NCI-H748 (cell line): ENCODE measurements around the gene ZBTB16.

Experiments used
- DNase-seq: peaks from one replicate; lab custom pipeline; 2025; ENCODE audit not compliant: unreplicated experiment; lab: John Stamatoyannopoulos, UW

ZBTB16 gene

GRCh38 chr11:114272311-114272710 lies 212.8 kb downstream of the ZBTB16 start:
- DNase-seq, result no peak

DNA sequence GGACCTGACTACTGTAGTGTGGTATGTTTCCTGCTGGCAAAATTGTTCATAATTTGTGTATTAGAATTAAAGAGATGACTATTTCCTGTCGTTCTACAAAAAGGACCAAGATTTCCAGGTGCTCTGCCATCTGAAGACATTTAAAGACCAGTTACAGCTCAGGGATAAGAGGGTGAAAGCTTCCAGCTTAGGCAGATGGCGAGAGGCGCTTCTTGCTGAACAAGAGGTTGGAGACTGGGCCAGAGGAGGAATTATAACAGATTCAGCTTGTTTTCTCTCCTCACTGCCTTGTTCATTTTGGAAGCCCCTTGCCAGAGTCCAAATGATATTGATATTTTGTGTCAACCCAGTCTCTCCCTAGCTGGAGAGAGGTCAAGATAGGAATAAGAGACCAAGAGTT lies 213.6 kb downstream of the ZBTB16 start:
- no peak for DNase-seq

- DNase-seq, result no peak
Measured at GRCh38 chr11:114273890-114274635, 214.6 kb downstream of the ZBTB16 start.

DNA sequence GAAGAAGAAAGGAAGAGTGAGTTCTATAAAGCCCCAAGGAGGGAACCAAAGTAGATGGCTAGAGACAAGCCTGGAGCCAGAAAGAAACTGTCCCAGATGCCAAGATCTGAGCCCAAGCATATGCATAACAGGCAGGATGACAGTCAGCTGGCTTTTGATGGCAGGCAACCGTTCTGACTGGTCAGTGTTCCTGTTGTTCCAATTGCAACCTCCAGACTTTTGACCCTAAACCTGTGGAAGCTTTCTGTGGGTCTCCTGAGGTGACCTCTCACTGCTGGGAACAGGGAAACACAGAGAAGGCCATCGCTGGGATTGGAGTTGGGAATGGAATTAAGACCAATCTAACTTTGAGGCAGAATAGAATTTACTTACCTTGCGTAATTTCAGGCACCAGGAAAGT lies 215.1 kb downstream of the ZBTB16 start:
- no peak for DNase-seq

- no peak for DNase-seq
Measured at GRCh38 chr11:114275280-114275679, 215.8 kb downstream of the ZBTB16 start.

DNA sequence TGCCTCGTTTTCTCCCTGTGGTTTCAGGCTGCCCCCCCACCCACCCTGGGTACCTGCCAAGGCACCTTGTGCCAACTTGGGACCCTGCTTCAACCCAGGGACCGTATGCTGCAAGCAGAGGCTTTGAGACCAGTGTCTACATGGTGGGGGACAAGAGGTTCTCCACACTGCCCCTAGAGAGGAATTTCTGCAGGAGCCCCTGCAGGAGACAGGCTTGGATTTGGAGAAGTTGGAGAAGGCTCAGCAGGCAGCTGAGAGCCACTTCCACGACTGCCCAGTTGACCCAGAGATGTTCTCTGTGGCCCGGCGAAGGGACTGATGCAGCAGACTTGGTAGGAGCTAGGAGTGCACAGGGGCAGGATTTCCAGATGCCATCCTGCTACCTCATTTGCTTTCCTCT lies 216.6 kb downstream of the ZBTB16 start:
- DNase-seq, result no peak

DNA sequence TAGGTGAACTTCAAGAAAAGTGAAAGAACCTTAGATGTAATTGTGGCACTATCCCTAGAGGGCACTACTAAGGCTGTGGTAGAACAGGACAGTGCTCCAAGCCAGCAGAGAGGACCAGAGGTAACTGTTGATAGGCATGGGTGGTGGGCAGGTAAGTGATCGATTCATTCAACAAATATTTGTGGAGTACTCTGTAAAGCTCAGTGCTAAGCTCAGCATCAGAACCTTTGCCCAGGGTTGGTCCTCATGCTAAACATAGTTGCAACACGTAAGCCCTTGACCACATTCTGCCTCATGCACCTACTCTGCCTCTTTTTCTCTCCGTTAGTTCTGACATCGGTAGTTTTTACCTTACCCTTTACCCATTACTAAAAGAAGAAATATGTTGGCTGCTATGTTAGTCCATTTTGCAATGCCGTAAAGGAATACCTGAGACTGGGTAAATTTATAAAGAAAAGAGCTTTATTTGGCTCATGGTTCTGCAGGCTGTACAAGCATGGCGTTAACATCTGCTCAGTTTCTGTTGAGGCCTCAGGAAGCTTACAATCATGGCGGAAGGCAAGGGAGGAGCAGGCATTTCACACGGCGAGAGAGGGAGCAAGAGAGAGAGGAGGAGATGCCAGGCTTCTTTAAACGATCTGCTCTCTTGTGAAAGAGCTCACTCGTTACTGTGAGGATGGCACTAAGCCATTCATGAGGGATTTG lies 218.3 kb downstream of the ZBTB16 start:
- no peak for DNase-seq

DNA sequence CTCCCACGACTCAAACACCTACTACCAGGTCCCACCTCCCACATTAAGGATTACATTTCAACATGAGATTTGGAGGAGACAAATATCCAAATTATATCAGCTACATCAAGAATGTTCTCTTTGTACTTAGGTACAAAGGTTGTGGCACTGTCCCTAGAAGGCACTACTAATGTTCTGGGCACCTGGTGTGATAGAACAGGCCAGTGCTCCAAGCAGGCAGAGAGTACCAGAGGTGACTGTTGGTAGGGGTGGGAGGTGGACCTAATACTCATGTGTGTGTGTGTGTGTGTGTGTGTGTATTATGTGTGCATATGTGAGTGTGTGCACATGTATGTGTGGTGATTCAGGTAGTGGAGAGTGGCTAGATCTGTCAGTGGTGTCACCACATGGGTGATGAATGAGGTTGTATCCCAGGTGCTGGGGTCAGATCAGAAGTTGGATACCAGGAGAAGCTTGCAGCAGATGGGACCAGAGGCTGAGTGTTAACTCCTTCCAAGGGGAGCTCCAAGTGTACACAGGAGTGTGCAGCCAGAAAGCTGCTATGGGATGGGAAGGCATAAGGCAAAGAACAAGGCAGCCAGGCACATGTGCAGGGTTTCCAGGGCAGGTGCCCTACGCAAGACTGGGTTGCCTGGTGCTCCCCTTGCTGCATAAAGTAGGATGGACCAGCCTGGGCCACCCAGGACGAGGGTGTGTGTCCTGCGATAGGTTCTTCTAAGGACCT lies 219.0 kb downstream of the ZBTB16 start:
- DNase-seq, result no peak

GRCh38 chr11:114279792-114280546 lies 220.5 kb downstream of the ZBTB16 start:
- no peak for DNase-seq

DNA sequence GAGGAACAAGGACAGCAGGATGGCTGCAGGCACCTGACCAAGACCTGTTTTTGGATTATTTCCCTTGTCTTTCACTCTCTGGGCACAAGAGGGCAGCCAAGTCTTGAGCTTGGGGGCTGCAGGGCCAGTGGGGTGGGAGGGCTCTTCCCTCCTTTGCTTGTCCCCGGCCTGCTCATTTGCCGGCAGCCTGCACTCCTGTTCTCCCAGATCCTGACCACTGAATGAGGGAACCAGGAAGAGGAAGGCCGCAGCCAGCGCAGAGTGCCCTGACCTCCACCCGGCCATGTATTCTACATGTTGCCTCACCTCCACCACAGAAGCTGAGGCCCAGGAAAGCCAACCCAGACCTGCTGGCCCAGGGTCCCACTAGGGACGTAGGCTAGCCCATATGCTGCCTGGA lies 221.2 kb downstream of the ZBTB16 start:
- DNase-seq, result peak; percentile 76

DNA sequence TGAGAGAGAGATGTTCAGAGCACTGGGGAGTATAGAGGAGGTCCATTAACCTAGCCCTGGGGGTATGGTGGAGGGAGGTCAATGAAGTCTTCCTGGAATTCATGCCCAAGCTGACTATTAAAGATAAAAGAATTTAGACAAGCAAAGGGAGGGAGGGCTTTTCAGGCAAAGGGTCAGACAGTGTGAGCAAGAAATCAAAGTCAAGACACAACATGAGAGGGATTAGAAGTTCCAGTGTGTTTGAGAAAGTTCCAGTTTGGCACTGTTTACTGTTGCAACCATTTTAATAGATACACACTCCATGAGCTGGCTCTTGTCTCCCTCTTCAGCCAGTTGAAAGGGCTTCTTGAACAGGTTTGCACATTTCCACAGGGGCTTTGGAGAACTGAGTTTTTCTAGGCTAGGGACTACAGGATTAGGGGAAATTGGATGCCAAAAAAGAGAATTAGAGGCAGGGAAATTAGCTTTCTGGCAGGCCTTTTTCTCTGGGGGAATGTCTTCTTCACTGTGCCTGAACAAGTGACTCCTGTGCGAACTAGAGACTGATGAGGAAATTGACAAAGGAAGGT lies 222.0 kb downstream of the ZBTB16 start:
- DNase-seq, result no peak

- DNase-seq, result no peak
Measured at GRCh38 chr11:114282488-114282887, 223.0 kb downstream of the ZBTB16 start.

GRCh38 chr11:114283422-114283821 lies 223.9 kb downstream of the ZBTB16 start:
- no peak for DNase-seq

DNA sequence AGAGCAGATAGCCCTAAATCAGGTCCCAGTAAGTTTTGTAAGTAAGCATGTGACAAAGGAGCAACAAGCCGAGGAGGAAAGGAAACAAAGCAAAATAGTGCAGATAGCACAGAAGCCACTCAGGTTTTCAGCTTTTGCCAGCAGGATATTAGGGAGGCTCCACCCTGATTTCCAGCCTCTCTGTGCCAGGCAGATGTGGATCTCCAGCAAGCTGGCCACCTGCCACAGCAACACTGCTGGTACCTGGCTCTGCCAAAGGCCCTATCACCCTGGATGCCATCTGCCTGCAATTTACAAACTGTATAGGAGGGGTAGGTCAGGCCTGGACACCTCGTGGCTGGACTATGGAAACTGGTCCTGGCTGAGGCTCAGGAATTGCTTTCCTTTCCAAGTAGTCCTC lies 224.5 kb downstream of the ZBTB16 start:
- peak; percentile 64 for DNase-seq

GRCh38 chr11:114284914-114285313 lies 225.4 kb downstream of the ZBTB16 start:
- no peak for DNase-seq

GRCh38 chr11:114285599-114285998 lies 226.1 kb downstream of the ZBTB16 start:
- no peak for DNase-seq

GRCh38 chr11:114286229-114286628 lies 226.7 kb downstream of the ZBTB16 start:
- no peak for DNase-seq

- no peak for DNase-seq
Measured at GRCh38 chr11:114287154-114287553, 227.6 kb downstream of the ZBTB16 start.

DNA sequence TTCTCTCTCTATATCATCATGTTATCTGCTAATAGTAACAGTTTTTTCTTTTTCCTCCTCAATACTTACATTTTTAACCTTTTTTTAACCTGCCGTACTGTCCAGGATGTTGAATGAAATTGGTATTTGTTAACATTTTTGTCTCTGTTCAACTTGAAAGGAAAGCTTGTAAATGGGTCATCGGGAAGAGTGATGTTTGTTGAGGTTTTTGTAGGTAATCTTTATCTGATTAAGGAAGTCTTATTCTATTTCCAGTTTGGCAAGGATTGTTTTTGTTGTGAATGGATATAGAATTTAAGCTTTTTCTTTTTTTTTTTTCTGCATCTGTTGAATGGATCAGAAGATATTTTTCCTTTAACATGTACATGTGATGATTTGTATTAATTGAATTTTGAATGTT lies 228.6 kb downstream of the ZBTB16 start:
- DNase-seq, result no peak

- DNase-seq, result no peak
Measured at GRCh38 chr11:114289779-114290178, 230.3 kb downstream of the ZBTB16 start.
